PC-3 (cell line): ENCODE measurements around the gene CSRP1. TPM values are rescaled to one million over a fixed set of nuclear protein-coding genes. Genes with fewer than 3 reads are reported as not detected.

Source experiments
- ATAC-seq: fragments of 200-7000 bp; cut with Tn5 transposase; 2 replicates; pipeline ENCODE4 v1.9.1; 2020; ENCODE audit warnings: mild to moderate bottlenecking, moderate library complexity
- BruUV-seq: library from RNA; stranded (reverse); fragments of 400-500 nt; replicated peaks from 2 replicates; lab custom pipeline; 2021; lab: Mats Ljungman, UMichigan
- CTCF ChIA-PET: fragments of 300-600 bp; sonication (Branson Sonifier 250); formaldehyde crosslinking; loops from one replicate; lab custom pipeline; 2022; ENCODE audit warnings: antibody characterized with exemption; lab: Charles Lee
- POLR2A ChIA-PET: fragments of 300-600 bp; sonication (Branson Sonifier 250); formaldehyde crosslinking; loops from one replicate; lab custom pipeline; 2022; ENCODE audit warnings: antibody characterized with exemption; ENCODE audit not compliant: unreplicated experiment; lab: Charles Lee
- DNase-seq: peaks from one replicate; pipeline ENCODE4 v3.0.0-alpha.2; 2015
- H2AFZ ChIP-seq: fragments of 300-600 bp; sonication (generic); 2 replicates; pipeline ENCODE4 v1.6.0; 2016; ENCODE audit warnings: antibody characterized with exemption, low read length
- H3F3A ChIP-seq: fragments of 300-600 bp; sonication (generic); one replicate; pipeline ENCODE4 v1.6.0; 2017; ENCODE audit warnings: antibody characterized with exemption, low read length, control low read depth, mild to moderate bottlenecking; ENCODE audit not compliant: unreplicated experiment
- H3K27ac ChIP-seq: fragments of 300-600 bp; sonication (generic); 2 replicates; pipeline ENCODE4 v1.5.1; 2016; ENCODE audit warnings: mild to moderate bottlenecking, low read length
- H3K27me3 ChIP-seq: fragments of 300-600 bp; sonication (generic); 2 replicates; pipeline ENCODE4 v1.6.1; 2016; ENCODE audit warnings: low read length, mixed read lengths
- H3K36me3 ChIP-seq: fragments of 300-600 bp; sonication (generic); 2 replicates; pipeline ENCODE4 v1.6.1; 2016; ENCODE audit warnings: low read depth, mixed run types, low read length, mixed read lengths
- H3K4me1 ChIP-seq: fragments of 300-600 bp; sonication (generic); 2 replicates; pipeline ENCODE4 v1.5.1; 2016; ENCODE audit warnings: low read length; ENCODE audit not compliant: insufficient read depth
- H3K4me2 ChIP-seq: fragments of 300-600 bp; sonication (generic); 2 replicates; pipeline ENCODE4 v1.6.0; 2016; ENCODE audit warnings: low read length
- H3K4me3 ChIP-seq: fragments of 300-600 bp; sonication (generic); 2 replicates; pipeline ENCODE4 v1.5.1; 2016; ENCODE audit warnings: mild to moderate bottlenecking, low read length, mixed read lengths
- H3K79me2 ChIP-seq: fragments of 300-600 bp; sonication (generic); 2 replicates; pipeline ENCODE4 v1.6.1; 2017; ENCODE audit warnings: low read length, mixed read lengths
- H3K9ac ChIP-seq: fragments of 300-600 bp; sonication (generic); 2 replicates; pipeline ENCODE4 v1.6.0; 2016; ENCODE audit warnings: mild to moderate bottlenecking, low read length
- H3K9me2 ChIP-seq: fragments of 300-600 bp; sonication (generic); replicated peaks from 2 replicates; pipeline ENCODE4 v1.6.1; 2016; ENCODE audit warnings: mixed run types, low read length, mixed read lengths
- H3K9me3 ChIP-seq: fragments of 300-600 bp; sonication (generic); 2 replicates; pipeline ENCODE4 v1.6.1; 2016; ENCODE audit warnings: low read length, mixed read lengths
- H4K20me1 ChIP-seq: fragments of 300-600 bp; sonication (generic); 2 replicates; pipeline ENCODE4 v1.6.1; 2016; ENCODE audit warnings: low read length, mixed read lengths
- CTCF ChIP-seq: fragments of 300-600 bp; sonication (generic); conservative IDR thresholded peaks from 2 replicates; pipeline ENCODE4 v1.5.1; 2017; ENCODE audit warnings: antibody characterized with exemption, low read depth, mild to moderate bottlenecking, low read length
- EZH2 ChIP-seq: fragments of 300-600 bp; sonication (generic); IDR thresholded peaks from one replicate; pipeline ENCODE4 v1.6.1; 2017; ENCODE audit warnings: antibody characterized with exemption, mild to moderate bottlenecking, low read length; ENCODE audit not compliant: unreplicated experiment
- EZH2phosphoT487 ChIP-seq: fragments of 300-600 bp; sonication (generic); IDR thresholded peaks from 2 replicates; pipeline ENCODE4 v1.6.1; 2018; ENCODE audit warnings: mild to moderate bottlenecking, antibody characterized with exemption, low read length, borderline replicate concordance
- intact Hi-C: fragments of 100-400 bp; cut with micrococcal nuclease; formaldehyde crosslinking; loops from 2 replicates; pipeline ENCODE4 v1.9.0; 2023
- total RNA-seq: library from RNA; depleted of rRNA; stranded (reverse); fragments of >200 nt; gene quantifications from 2 replicates; pipeline ENCODE4 v1.2.3, GENCODE V29; 2014

Gene CSRP1
- total RNA-seq, 1 experiment from 2014 or later = 147 TPM

GRCh38 chr1:201488830-201489589 lies 17.9 kb downstream of the CSRP1 start:
- Histone ChIP-seq H3K9me2 (no peaks in the 10 kb centered on the region), H3K4me1 (peaks cover 27% of the 10 kb centered on the region), H3K27ac (peak overlapping the region; percentile 79), H3K4me3 (no peak overlapping the region), H3K27me3 (no peaks in the 10 kb centered on the region), H3K9ac (peak overlapping the region; percentile 31; the same call in 1 of the 2 replicates), H3K36me3 (peaks cover 43% of the 10 kb centered on the region), H2AFZ (no peak overlapping the region), H3K4me2 (peak overlapping the region; percentile 54), H3K9me3 (no peaks in the 10 kb centered on the region), H3K79me2 (no peaks in the 10 kb centered on the region), H4K20me1 (no peaks in the 10 kb centered on the region), H3F3A (peaks cover 4% of the 10 kb centered on the region)
- ATAC-seq = peak; percentile 95
- no TSS peak for BruUV-seq
- POLR2A ChIA-PET = no interaction called here
- CTCF ChIA-PET = interaction anchor here (0.6 to 1.4 kb wide), 2 partner anchors 9 to 23 kb away, joined by 3 to 4 read pairs; no protein-coding TSS in a partner anchor
- intact Hi-C loops = loop anchor here (2.0 kb wide), 1 partner anchor 18 kb away; the partner anchor contains the start of gene CSRP1
- peak; percentile 84 for TF ChIP-seq EZH2phosphoT487
- TF ChIP-seq CTCF = no peak
- DNase-seq = peak; percentile 94

GRCh38 chr1:201487742-201488141 lies 19.2 kb downstream of the CSRP1 start:
- intact Hi-C loops = loop anchor here (2.0 kb wide), 1 partner anchor 19 kb away; the partner anchor contains the start of gene CSRP1

More at GRCh38 chr1:201487742-201488141, 19.2 kb downstream of the CSRP1 start:
- H3K79me2 ChIP-seq = no peaks in the 10 kb centered on the region
- no peak overlapping the region for H3K4me2 ChIP-seq
- ChIA-PET POLR2A (no interaction called here), CTCF (no interaction called here)
- H3K9me3 ChIP-seq = no peaks in the 10 kb centered on the region
- H3K27me3 ChIP-seq = no peaks in the 10 kb centered on the region
- ATAC-seq = no peak
- no peak overlapping the region for H3K27ac ChIP-seq
- H3K9me2 ChIP-seq = no peaks in the 10 kb centered on the region
- DNase-seq = no peak
- H3K4me1 ChIP-seq = peaks cover 27% of the 10 kb centered on the region
- H2AFZ ChIP-seq = no peak overlapping the region
- BruUV-seq = no TSS peak
- TF ChIP-seq EZH2phosphoT487 (no peak), EZH2 (no peak), CTCF (no peak)
- no peaks in the 10 kb centered on the region for H4K20me1 ChIP-seq
- no peak overlapping the region for H3K4me3 ChIP-seq
- H3K36me3 ChIP-seq = peaks cover 38% of the 10 kb centered on the region
- H3K9ac ChIP-seq = no peak overlapping the region
- H3F3A ChIP-seq = peaks cover 4% of the 10 kb centered on the region
